A204.1 (cell line): ENCODE results near the gene GPN3.
"Not testable (repeated sequence)": the region's sequence is repeated elsewhere in the genome, so short reads cannot be mapped to it uniquely, and the experiment has no call there.

Source experiments
- FAIRE-seq: peaks from 2 replicates; lab custom pipeline; 2012; peaks lifted over from hg19 to GRCh38; lab: Jason Lieb, UNC

GPN3 gene

GRCh38 chr12:110468214-110469048 lies at the start of gene GPN3, which contains the start of gene FAM216A:
Gene GPN3 (minus strand): TSS chr12:110468257. CDS start chr12:110468203, 54 bp downstream.
Gene FAM216A (plus strand): TSS chr12:110468845. CDS start chr12:110468876, 31 bp downstream.
- FAIRE-seq, result peak; percentile 97

- FAIRE-seq, result no peak
Measured at GRCh38 chr12:110516995-110517394, 48.9 kb upstream of the GPN3 start.

DNA sequence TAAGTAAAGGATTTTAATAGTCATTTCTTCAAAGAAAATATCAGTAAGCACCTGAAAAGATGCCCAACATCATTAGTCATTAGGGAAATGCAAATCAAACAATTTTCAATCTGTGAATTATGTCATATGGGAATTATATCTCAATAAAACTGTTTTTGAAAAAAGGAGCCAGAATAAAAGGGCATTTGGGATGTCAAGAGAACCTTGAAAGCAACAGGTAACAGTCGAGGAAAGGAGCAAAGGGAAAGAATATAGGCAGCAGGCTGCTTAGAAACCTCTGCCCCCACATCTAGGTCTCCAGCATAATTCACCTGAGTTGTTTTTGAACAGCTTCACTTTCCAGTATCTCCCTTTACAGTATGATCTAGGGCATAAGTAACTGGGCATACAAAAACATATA lies 46.3 kb upstream of the GPN3 start:
- FAIRE-seq, result no peak

- no peak for FAIRE-seq
Measured at GRCh38 chr12:110513842-110514241, 45.8 kb upstream of the GPN3 start.

GRCh38 chr12:110508071-110508586 lies 40.1 kb upstream of the GPN3 start:
- no peak for FAIRE-seq

DNA sequence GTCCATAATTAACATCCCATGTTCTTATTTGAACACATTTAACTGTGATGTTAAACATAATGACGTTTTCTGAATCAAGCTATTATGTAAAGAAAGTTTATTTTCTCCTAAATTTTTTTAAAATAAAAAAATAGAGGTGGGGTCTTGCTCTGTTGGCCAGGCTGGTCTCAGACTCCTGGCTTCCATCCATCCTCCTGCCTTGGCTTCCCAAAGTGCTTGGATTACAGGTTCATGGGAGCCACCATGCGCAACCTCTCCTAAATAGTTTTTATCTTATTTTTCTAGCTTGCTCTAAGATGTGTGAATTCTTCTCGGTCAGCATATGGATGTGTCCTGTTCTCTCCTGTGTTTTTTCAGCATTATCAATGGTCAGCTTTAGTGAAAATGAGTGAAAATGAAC lies 37.3 kb upstream of the GPN3 start:
- FAIRE-seq, result no peak

- no peak for FAIRE-seq
Measured at GRCh38 chr12:110503432-110503831, 35.4 kb upstream of the GPN3 start.

DNA sequence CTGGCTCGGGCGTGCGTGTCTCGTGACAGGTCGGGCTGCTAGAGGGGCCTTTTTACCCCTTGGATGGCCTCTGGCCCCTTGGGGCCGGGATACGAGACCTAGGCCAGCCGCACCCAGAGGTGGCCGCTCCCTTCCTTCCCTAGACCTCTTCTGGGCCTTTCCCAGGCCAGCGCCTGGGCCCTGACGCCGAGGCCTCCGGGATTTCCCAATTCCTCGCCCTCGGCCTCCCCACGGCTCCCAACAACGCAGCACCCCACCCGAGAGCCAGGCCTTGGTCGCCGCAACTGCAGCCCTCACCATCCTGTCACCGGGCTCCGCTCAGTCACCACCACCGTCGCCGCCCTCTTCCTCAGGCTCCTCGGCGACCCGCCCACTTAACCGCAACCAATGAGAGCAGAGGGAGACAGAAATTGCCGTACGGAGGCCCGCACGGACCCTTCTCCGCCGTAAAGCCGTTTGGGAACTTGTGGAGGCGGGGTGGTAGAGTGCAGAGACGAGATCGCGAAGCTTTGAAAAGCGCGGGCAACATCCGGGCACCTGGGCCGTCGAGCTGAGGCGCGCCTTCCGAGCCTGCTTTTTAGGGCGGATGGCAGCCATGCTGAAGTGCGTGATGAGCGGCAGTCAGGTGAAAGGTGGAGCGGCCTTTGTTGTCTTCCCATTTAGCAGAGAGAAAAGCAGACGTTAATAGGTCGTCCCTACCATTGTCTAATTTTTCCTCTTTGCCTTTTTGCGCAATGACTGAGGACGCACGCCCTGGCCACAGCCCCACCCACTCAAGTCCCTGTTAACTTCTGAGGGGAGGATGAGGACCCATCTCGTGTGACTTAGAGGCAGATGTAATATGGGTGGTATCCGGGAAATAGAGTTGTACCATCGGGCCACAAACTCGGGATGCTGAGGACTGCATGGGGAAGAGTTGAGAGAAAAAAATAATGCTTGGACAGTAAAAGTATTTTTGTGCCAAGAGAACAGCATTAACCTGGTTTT lies 34.0 kb upstream of the GPN3 start, which contains the start of the genes RAD9B and VPS29:
TSS of gene RAD9B (plus strand) at position 580 of the 987 bp plus-strand sequence. CDS start at position 587, 7 bp downstream.
TSS of gene VPS29 (minus strand) at position 360 of the 987 bp plus-strand sequence. CDS start at position 300, 60 bp downstream.
- peak; percentile 87 for FAIRE-seq

DNA sequence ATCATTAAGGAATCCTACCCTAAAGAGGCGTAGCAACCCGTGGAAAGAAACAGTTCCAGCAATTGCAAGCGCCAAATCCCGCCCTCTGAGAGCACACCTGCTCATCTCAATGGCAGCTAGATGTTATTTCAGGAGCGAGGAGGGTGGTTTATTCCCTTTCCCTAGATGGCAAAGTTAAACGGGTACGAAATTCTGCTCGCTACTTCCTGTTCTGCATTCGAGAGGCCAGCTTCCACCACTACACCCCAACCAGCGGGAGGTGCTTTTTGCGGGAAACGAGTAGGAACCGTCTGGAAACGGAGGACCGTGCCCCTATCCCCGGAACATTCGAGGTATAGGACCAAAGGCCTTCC lies 33.3 kb upstream of the GPN3 start:
- FAIRE-seq, result no peak

- FAIRE-seq, result no peak
Measured at GRCh38 chr12:110498984-110499706, 31.1 kb upstream of the GPN3 start.

DNA sequence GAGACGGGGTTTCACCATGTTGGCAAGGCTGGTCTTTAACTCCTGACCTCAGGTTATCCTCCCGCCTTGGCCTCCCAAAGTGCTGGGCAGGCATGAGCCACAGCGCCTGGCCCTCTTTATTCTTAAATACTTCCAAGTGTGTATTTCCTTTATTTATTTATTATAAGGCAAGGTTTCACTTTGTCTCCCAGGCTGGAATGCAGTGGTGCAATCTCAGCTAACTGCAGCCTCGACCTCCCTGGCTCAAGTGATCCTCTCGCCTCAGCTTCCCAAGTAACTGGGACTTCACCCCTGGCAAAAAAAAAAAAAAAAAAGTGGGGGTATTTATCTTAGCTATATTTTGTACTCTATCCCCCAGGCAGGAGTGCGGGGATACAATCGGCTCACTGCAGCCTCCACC lies 7.4 kb upstream of the GPN3 start:
- no peak for FAIRE-seq

- no peak for FAIRE-seq
Measured at GRCh38 chr12:110467847-110468213, 227 bp downstream of the GPN3 start.

DNA sequence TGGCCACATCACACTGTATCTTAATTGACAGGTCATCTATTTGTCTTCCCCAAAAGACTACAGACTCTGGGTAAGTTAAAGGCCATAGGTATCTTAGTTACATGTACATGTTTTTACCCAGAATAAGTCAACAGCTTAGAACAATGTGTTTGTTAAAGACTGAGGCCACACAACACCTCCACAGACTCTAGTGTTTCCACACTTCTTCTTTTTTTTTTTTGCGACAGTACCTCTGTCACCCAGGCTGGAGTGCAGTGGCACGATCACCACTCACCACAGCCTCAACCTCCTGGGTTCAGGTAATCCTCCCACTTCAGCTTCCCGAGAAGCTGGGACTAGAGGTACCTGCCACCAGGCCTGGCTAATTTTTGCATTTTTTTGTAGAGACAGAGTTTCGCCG lies 1.3 kb downstream of the GPN3 start:
- no peak for FAIRE-seq

- FAIRE-seq, result not testable (repeated sequence)
Measured at GRCh38 chr12:110465765-110466164, 2.3 kb downstream of the GPN3 start.

DNA sequence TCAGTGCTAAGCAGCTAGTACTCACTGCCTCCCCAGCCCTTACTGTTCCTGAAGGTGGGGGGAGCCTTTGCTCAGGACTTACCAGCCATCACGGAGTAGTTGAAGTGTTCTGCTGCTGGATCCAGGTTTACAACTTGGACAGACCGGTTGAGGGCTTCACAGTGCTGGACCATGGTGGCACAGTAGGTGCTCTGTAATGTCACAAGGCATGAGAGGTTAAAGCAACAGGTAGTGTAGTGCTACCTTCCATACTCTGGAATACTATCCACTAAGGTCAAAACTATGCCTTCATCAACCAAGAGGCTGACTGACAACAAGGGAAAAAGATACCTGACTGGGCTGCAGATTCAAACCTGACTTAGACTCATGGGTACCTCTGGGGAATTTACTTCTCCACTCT lies 3.0 kb downstream of the GPN3 start:
- no peak for FAIRE-seq

GRCh38 chr12:110461189-110461588 lies 6.9 kb downstream of the GPN3 start:
- FAIRE-seq, result not testable (repeated sequence)

DNA sequence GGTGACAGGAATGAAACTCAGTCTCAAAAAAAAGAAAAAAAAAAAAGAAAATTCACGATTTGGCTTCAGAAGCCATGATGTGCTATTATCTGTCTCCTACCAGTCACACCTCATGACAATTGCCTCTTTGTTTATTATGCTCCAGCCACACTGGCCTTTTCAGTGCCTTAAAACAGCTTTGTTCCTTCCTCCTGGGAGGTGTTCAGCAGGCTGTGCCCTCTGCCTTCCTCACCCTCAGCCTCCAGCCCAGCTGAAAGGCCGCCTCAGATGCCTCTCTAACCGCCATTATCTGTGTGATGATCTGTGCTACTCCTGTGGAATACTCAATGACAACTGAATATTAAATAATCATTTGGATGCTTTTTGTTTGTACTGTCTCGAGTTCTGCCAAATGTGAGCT lies 9.3 kb downstream of the GPN3 start:
- no peak for FAIRE-seq

GRCh38 chr12:110453569-110454296 lies 14.3 kb downstream of the GPN3 start:
- no peak for FAIRE-seq

DNA sequence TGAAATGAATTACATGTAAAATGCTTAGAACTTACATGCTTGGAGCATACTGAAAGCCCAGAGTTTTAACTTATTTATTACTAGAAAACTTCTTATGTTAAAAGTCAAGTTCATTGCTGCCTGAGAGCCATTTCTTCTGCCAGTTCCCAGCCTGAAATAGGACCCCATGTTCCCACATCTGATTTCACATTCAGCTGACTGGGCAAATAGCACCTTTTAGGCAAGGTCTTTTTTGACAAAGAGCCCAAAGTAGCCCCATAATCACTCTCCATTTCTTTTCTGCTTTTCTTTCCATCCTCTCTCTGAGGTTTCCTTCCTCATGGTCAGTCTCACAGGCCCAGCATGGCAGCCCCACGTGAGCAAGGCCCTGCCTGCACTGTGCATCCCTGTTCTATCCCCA lies 16.8 kb downstream of the GPN3 start:
- FAIRE-seq, result no peak

- FAIRE-seq, result peak; percentile 68
Measured at GRCh38 chr12:110449799-110450497, 18.1 kb downstream of the GPN3 start, which contains the start of gene ARPC3. Gene ARPC3 (minus strand): TSS chr12:110450337. CDS start chr12:110450260, 77 bp downstream.
